Tibial artery (tissue), 4 donors: ENCODE data around the gene OTX2.

Experiments
- DNase-seq, 2 donors: peaks; one replicate each; pipeline ENCODE4 v3.0.0-alpha.2; 2019
- H3K27ac ChIP-seq, 2 donors: fragments of 200-600 bp; sonication (generic) in 1 of 2; 1 replicate in 1 of 2; 2 replicates in 1 of 2; pipeline ENCODE4 v1.5.1; 2018 to 2019; ENCODE audit warnings: mild to moderate bottlenecking in 1 of 2
- H3K27me3 ChIP-seq, 2 donors: fragments of 200-600 bp; sonication (generic) in 1 of 2; one replicate each; pipeline versions ENCODE4 v1.5.1 to v1.6.0; 2016 to 2019
- H3K36me3 ChIP-seq, 3 donors: fragments of 200-600 bp; sonication (generic) in 2 of 3; one replicate each; pipeline ENCODE4 v1.5.1; 2016 to 2019; ENCODE audit warnings: mild to moderate bottlenecking in 2 of 3
- H3K4me1 ChIP-seq, 4 donors: fragments of 200-600 bp; sonication (generic) in 2 of 4; 1 replicate in 3 of 4; 2 replicates in 1 of 4; pipeline ENCODE4 v1.5.1; 2016 to 2019
- H3K4me3 ChIP-seq, 2 donors: fragments of 200-600 bp; sonication (generic) in 1 of 2; 1 replicate in 1 of 2; 2 replicates in 1 of 2; pipeline ENCODE4 v1.5.1; 2018 to 2019; ENCODE audit warnings: mild to moderate bottlenecking in 2 of 2
- H3K9me3 ChIP-seq, 3 donors: fragments of 200-600 bp; sonication (generic) in 1 of 3; one replicate each; pipeline ENCODE4 v1.5.1; 2016 to 2019
- CTCF ChIP-seq, 2 experiments: fragments of 200-600 bp in 1 of 2; fragments of 450-650 bp in 1 of 2; IDR thresholded peaks; one replicate each; pipeline ENCODE4 v1.5.1; 2017 to 2019; ENCODE audit warnings: antibody characterized with exemption in 2 of 2, mild to moderate bottlenecking in 1 of 2, moderate library complexity in 1 of 2
- intact Hi-C: fragments of 100-400 bp; cut with DNase I; formaldehyde crosslinking; loops from one replicate; pipeline ENCODE4 v1.15.0; 2023; ENCODE audit warnings: low total_unique reads

OTX2 gene

GRCh38 chr14:56810147-56810719 lies at the start of gene OTX2:
Gene OTX2, minus strand, starts transcription at chr14:56810479. Its CDS starts 5,023 bp downstream, at chr14:56805456.
- intact Hi-C loops = no loop called here
- Histone ChIP-seq H3K27me3 (peaks cover 8 to 93% of the 10 kb centered on the region in 2 donors), H3K9me3 (no peaks in the 10 kb centered on the region), H3K36me3 (no peaks in the 10 kb centered on the region), H3K4me3 (peak within 1 kb of the TSS in 1 of 2 donors; percentile 23), H3K4me1 (peaks cover 0 to 24% (median 18%) of the 10 kb centered on the region in 4 donors), H3K27ac (no peak within 1 kb of the TSS)
- DNase-seq = no peak
- TF ChIP-seq CTCF (IDR thresholded peaks at IDR 0.05) = no peak

GRCh38 chr14:56858422-56858821 lies 48.1 kb upstream of the OTX2 start:
- H3K4me3 ChIP-seq = no peak overlapping the region
- H3K27ac ChIP-seq = no peak overlapping the region
- H3K36me3 ChIP-seq = no peaks in the 10 kb centered on the region
- no peak for DNase-seq
- TF ChIP-seq CTCF (IDR thresholded peaks at IDR 0.05) = no peak
- no peaks in the 10 kb centered on the region for H3K27me3 ChIP-seq
- intact Hi-C loops = no loop called here
- H3K4me1 ChIP-seq = no peaks in the 10 kb centered on the region
- no peaks in the 10 kb centered on the region for H3K9me3 ChIP-seq

- H3K27ac ChIP-seq = no peak overlapping the region
- intact Hi-C loops = no loop called here
- no peak for DNase-seq
- no peaks in the 10 kb centered on the region for H3K36me3 ChIP-seq
- H3K9me3 ChIP-seq = no peaks in the 10 kb centered on the region
- no peaks in the 10 kb centered on the region for H3K27me3 ChIP-seq
- no peak overlapping the region for H3K4me3 ChIP-seq
- H3K4me1 ChIP-seq = no peaks in the 10 kb centered on the region
- no peak for TF ChIP-seq CTCF (IDR thresholded peaks at IDR 0.05)
Observed at GRCh38 chr14:56857216-56857615, 46.9 kb upstream of the OTX2 start.

GRCh38 chr14:56855891-56856461 lies 45.7 kb upstream of the OTX2 start:
- H3K4me1 ChIP-seq = no peaks in the 10 kb centered on the region
- H3K36me3 ChIP-seq = no peaks in the 10 kb centered on the region
- no peak overlapping the region for H3K27ac ChIP-seq
- intact Hi-C loops = no loop called here
- DNase-seq = no peak
- no peak overlapping the region for H3K4me3 ChIP-seq
- no peaks in the 10 kb centered on the region for H3K9me3 ChIP-seq
- H3K27me3 ChIP-seq = no peaks in the 10 kb centered on the region
- TF ChIP-seq CTCF (IDR thresholded peaks at IDR 0.05) = no peak

GRCh38 chr14:56854325-56854724 lies 44.0 kb upstream of the OTX2 start:
- intact Hi-C loops = no loop called here
- Histone ChIP-seq H3K36me3 (no peaks in the 10 kb centered on the region), H3K4me3 (no peak overlapping the region), H3K9me3 (no peaks in the 10 kb centered on the region), H3K27ac (no peak overlapping the region), H3K4me1 (no peaks in the 10 kb centered on the region), H3K27me3 (no peaks in the 10 kb centered on the region)
- DNase-seq = no peak
- TF ChIP-seq CTCF (IDR thresholded peaks at IDR 0.05) = no peak
